Measurements from ENCODE around the gene KLK2. TPM values are rescaled to one million over a fixed set of nuclear protein-coding genes. Genes with fewer than 3 reads are reported as not detected.

KLK2 gene
- total and polyA plus RNA-seq, 2 of the 4 experiments (the other 2 are of a cell fraction), result not detected

GRCh38 chr19:50836543-50837195, 36.6 kb upstream of the KLK2 start:
- dilution Hi-C loops (cut with HindIII; ENCODE audit: low sequenced_read_pairs, unreplicated experiment) (no loop called here), in situ Hi-C loops (cut with MboI; ENCODE audit: low sequenced_read_pairs) (no loop called here), intact Hi-C loops (cut with micrococcal nuclease) (no loop called here)
- no peak overlapping the region for H2BK15ac ChIP-seq (ENCODE audit: low read depth, low read length)
- H3K4me2 ChIP-seq (ENCODE audit: low read depth, low read length), result no peak overlapping the region; the same call in 1 of the 2 replicates
- H3K9ac ChIP-seq (ENCODE audit: low read depth, low read length), result no peak overlapping the region
- WGBS, 2 experiments (ENCODE audit: extremely low coverage in 2 of 2, insufficient read length in 1 of 2), result 29% methylated on average over 7 of the region's 19 CpGs; no CpG with 5 or more reads in 1 of the 2 experiments
- no peak overlapping the region for H3K14ac ChIP-seq (replicated peaks; ENCODE audit: low read depth, low read length)
- H3K4me3 ChIP-seq (ENCODE audit: insufficient read depth, low read depth, low read length), result no peak overlapping the region
- peak overlapping the region; percentile 94 for H2AFZ ChIP-seq (replicated peaks; ENCODE audit: low read length, poor library complexity)
- no peak overlapping the region for H4K91ac ChIP-seq (ENCODE audit: insufficient read depth, low read depth, low read length)
- H3K4me1 ChIP-seq (ENCODE audit: control insufficient read depth, insufficient read depth, low read length), result no peaks in the 10 kb centered on the region
- no peak overlapping the region for H3K4ac ChIP-seq (ENCODE audit: low read depth, low read length)
- BruUV-seq (replicated peaks), result no TSS peak
- no peak overlapping the region for H3K27ac ChIP-seq (ENCODE audit: insufficient read depth, low read length)
- 0 out of 4 replicates have a peak overlapping the region, but pooled peaks of 1 of the 2 experiments have one; percentile 41 for H4K8ac ChIP-seq (ENCODE audit: low read depth in 2 of 2, low read length in 2 of 2)
- H3K9me3 ChIP-seq (ENCODE audit: control insufficient read depth, insufficient read depth, low read length), result no peaks in the 10 kb centered on the region
- no peak overlapping the region for H3K23ac ChIP-seq (ENCODE audit: low read depth, low read length)
- no peak overlapping the region for H2AK9ac ChIP-seq (replicated peaks; ENCODE audit: low read depth, low read length, poor library complexity)
- H2BK120ac ChIP-seq (ENCODE audit: low read depth, low read length), result no peak overlapping the region
- H2BK5ac ChIP-seq (ENCODE audit: low read depth, low read length, poor library complexity, severe bottlenecking), result no peak overlapping the region
- ChIA-PET POLR2A (ENCODE audit: unreplicated experiment) (no interaction called here), CTCF (no interaction called here)
- H3K56ac ChIP-seq (ENCODE audit: extremely low read depth, insufficient read depth, low read length), result no peak overlapping the region
- DNase-seq, result no peak
- H2BK20ac ChIP-seq (ENCODE audit: low read depth, low read length), result no peak overlapping the region
- no peaks in the 10 kb centered on the region for H3K36me3 ChIP-seq (ENCODE audit: control insufficient read depth, insufficient read depth, low read length)
- no peak overlapping the region for H4K5ac ChIP-seq (ENCODE audit: low read depth, low read length)
- TF ChIP-seq CHD1 (IDR thresholded peaks at IDR 0.05; ENCODE audit: low read depth, low read length) (no peak), RCOR1 (IDR thresholded peaks at IDR 0.05; ENCODE audit: insufficient replicate concordance, low read length) (no peak), MXI1 (IDR thresholded peaks at IDR 0.05; ENCODE audit: borderline replicate concordance, low read depth, low read length) (no peak), SMC3 (IDR thresholded peaks at IDR 0.05; ENCODE audit: low read depth, low read length) (no peak), POLR2A (IDR thresholded peaks at IDR 0.05; ENCODE audit: low read depth, low read length) (no peak), BHLHE40 (IDR thresholded peaks at IDR 0.05; ENCODE audit: low read depth, low read length) (no peak), MAZ (IDR thresholded peaks at IDR 0.05; ENCODE audit: borderline replicate concordance, low read depth, low read length) (no peak), RFX5 (IDR thresholded peaks at IDR 0.05; ENCODE audit: low read depth, low read length) (no peak), NFE2L2 (IDR thresholded peaks at IDR 0.05; ENCODE audit: low read depth, low read length) (no peak), FOS (IDR thresholded peaks at IDR 0.05; ENCODE audit: low read depth, low read length) (no peak), CEBPB (IDR thresholded peaks at IDR 0.05; ENCODE audit: low read depth, low read length) (no peak), RAD21 (IDR thresholded peaks at IDR 0.05; ENCODE audit: low read length) (no peak)
- TF ChIP-seq, protein P1, sequence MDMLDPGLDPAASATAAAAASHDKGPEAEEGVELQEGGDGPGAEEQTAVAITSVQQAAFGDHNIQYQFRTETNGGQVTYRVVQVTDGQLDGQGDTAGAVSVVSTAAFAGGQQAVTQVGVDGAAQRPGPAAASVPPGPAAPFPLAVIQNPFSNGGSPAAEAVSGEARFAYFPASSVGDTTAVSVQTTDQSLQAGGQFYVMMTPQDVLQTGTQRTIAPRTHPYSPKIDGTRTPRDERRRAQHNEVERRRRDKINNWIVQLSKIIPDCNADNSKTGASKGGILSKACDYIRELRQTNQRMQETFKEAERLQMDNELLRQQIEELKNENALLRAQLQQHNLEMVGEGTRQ (IDR thresholded peaks at IDR 0.05; ENCODE audit: low read depth, low read length), result no peak
- TF ChIP-seq, protein P2, sequence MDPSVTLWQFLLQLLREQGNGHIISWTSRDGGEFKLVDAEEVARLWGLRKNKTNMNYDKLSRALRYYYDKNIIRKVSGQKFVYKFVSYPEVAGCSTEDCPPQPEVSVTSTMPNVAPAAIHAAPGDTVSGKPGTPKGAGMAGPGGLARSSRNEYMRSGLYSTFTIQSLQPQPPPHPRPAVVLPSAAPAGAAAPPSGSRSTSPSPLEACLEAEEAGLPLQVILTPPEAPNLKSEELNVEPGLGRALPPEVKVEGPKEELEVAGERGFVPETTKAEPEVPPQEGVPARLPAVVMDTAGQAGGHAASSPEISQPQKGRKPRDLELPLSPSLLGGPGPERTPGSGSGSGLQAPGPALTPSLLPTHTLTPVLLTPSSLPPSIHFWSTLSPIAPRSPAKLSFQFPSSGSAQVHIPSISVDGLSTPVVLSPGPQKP (IDR thresholded peaks at IDR 0.05; ENCODE audit: borderline replicate concordance, low read depth, low read length), result no peak
- no peak overlapping the region for H3K18ac ChIP-seq (ENCODE audit: low read depth, low read length)
- H3K79me1 ChIP-seq (ENCODE audit: low read depth in 1 of 2, low read length in 2 of 2), result no peaks in the 10 kb centered on the region
- no peaks in the 10 kb centered on the region for H3K9me1 ChIP-seq (ENCODE audit: insufficient read depth, low read length)
- ATAC-seq (ENCODE audit: low read depth), result no peak
- H2AK5ac ChIP-seq (ENCODE audit: low read depth, low read length), result no peak overlapping the region
- no peaks in the 10 kb centered on the region for H3K27me3 ChIP-seq (ENCODE audit: control insufficient read depth, insufficient read depth, low read length)
- no peaks in the 10 kb centered on the region for H4K20me1 ChIP-seq (ENCODE audit: insufficient read depth, low read length)
